Colon (tissue), 2 donors: ENCODE data around the gene ITIH3.

Experiments used
- FAIRE-seq: peaks from 2 replicates; lab custom pipeline; 2012; peaks lifted over from hg19 to GRCh38; lab: Jason Lieb, UNC
- donor health status: control.
- donor health status: control.

The ITIH3 gene

DNA sequence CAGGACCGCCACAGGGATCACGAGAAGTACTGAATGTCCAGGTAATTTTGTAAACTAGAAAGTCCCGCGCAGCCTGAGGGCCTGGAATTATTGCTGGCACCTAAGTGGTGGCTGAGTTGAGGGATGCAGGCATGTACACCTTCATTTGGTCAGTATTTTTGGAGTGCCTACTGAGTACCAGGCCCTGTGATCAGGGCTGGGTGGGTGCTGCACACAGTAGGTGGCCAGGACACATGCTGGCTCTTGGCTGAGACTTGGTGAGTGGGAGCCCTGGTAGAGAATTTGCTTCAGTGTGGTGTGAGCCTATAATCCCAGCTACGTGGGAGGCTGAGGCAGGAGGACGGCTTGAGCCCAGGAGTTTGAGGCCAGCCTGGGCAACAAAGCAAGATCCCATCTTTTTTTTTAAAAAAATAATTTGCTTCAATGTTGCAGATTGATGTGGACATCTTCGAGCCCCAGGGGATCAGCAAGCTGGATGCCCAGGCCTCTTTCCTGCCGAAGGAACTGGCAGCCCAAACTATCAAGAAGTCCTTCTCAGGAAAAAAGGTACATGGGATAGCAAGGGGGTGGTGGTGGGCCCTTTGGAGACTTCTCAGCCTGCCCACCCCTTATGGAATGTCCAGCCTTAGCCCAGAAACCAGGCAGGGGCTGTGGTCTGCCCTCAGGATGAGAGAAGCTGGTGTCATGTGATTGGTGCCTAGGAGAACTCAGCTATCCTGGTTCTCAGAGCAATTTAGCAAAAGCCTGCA lies 14.6 kb upstream of the ITIH3 start:
- FAIRE-seq, result no peak

DNA sequence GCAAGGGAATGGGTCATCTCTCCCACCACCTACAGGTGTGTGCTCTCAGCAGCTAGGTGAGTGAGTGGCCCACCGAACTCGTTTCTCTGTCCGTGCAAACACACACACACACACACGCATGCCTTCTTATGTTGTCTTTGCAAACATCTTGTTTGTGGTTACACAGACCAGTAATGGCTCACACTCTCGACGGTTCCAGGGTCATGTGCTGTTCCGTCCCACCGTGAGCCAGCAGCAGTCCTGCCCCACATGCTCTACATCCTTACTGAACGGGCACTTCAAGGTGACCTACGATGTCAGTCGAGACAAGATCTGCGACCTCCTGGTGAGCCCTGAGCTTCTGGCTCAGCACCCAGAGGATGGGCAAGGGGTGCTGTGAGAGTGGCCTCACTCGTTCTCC lies 12.9 kb upstream of the ITIH3 start:
- FAIRE-seq, result no peak

- FAIRE-seq, result no peak
Observed at GRCh38 chr3:52782412-52783210, 12.0 kb upstream of the ITIH3 start.

- FAIRE-seq, result no peak
Observed at GRCh38 chr3:52783211-52783555, 11.4 kb upstream of the ITIH3 start.

- no peak for FAIRE-seq
Observed at GRCh38 chr3:52784021-52784621, 10.5 kb upstream of the ITIH3 start.

- FAIRE-seq, result no peak
Observed at GRCh38 chr3:52784931-52785590, 9.5 kb upstream of the ITIH3 start.

- FAIRE-seq, result no peak
Observed at GRCh38 chr3:52786330-52787215, 8.0 kb upstream of the ITIH3 start.

DNA sequence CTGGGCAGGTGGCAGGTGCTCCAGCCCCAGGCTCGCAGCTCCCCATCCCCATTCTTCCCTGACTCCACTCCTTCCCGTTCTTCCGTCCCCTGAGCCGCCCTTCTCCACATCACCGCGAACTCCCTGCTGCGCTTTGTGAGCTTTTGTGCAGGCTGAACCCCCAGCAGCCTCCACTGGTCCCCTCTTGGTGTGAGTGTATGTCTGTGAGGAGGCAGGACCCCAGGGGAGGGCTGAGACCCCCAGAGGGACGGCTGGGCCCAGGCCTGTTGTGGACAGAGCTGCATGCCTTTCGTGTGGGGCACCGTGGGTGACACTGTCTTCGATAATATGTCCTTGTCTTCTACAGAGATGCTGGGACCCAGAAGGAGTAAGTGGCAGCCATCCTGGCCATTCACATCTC lies 7.3 kb upstream of the ITIH3 start:
- FAIRE-seq, result no peak

GRCh38 chr3:52787672-52788625 lies 6.6 kb upstream of the ITIH3 start:
- FAIRE-seq, result no peak

DNA sequence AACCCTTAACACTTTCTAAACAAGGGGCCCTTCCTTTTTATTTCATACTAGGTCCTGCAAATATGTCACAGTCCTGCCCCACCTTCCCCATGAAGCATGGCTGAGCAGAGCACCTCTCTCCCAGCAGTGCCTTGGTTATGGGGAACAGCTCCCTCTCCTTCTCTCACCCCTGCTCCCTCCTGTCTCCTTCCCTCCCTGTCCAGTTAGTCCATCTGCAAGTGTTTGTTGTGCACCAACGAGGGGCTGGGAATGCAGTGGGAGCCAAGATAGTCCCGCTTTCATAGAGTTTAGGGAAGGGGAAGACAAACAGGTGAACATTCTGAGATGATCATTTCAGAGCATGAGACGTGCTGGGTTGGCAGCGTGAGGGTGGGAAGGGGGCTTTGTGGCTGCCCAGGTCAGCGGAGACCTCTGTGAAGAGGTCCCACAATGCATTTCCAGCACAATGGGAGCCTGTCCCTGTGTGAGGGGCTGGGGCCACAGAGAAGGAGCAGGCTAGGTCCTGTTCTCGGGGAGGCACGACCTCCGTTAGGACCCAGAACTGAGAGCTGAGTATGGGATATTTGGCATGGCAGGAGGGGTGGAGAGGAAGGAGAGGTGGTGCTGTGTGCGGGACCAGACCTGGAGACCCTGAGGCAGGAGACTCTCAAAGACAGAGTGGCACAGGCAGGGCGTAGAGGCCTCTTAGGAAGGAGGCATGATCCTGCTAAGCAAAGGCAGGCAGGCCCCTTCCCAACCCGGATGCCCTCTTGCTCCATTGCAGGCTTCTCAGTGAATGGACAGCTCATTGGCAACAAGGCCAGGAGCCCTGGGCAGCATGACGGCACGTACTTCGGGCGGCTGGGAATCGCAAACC lies 5.5 kb upstream of the ITIH3 start:
- no peak for FAIRE-seq

DNA sequence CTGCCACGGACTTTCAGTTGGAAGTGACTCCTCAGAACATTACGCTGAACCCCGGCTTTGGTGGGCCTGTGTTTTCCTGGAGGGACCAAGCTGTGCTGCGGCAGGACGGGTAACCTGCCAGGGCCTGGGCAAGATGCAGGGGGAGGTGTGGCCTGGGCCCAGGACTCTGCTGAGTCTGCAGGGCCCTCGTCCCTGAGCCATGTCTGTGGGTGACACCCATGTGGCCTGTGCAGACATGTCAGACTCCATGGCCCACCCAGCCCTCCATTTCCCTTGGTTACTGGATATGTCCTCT lies 4.9 kb upstream of the ITIH3 start:
- no peak for FAIRE-seq

DNA sequence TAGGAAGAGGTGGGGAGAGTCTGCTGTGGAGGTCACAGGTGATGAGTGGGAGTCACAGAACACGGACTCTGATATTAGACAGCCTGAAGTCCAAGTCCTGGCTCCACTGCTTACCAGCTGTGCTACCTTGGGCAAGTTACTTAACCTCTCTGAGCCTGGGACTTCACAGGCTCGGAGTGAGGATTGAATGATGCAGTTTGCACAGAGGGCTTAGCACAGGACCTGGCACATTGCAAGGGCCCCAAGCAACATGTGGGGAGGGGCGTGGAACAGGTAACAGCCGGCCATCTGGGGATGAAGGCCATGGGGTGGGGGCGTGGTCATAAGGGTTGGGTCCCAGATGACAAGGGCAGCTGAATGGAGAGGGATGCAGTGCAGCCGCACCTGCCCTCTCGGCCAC lies 4.3 kb upstream of the ITIH3 start:
- FAIRE-seq, result no peak

- FAIRE-seq, result no peak
Observed at GRCh38 chr3:52790741-52791140, 3.9 kb upstream of the ITIH3 start.

GRCh38 chr3:52791366-52791765 lies 3.2 kb upstream of the ITIH3 start:
- FAIRE-seq, result no peak

DNA sequence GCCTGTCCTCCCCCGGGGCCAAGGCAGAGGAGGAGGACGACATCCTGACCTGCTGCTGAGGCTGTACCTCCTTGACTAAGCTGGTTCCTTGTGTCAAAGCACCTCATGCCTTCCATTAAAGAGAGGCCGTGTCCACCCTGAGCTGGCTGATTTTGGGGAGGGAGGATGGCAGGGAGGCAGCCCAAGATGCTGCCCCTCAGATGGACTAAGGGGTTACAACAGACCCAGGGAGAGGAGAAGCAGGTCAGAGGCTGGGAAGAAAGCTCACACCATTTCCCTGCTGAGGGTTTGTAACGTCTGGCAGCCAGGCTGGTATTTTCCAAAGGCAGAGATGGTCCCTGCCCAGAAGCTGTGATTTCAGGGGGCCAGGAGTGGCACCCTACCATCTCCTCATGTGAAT lies 2.7 kb upstream of the ITIH3 start:
- no peak for FAIRE-seq

GRCh38 chr3:52792413-52792812 lies 2.2 kb upstream of the ITIH3 start:
- FAIRE-seq, result no peak

- no peak for FAIRE-seq
Observed at GRCh38 chr3:52792961-52793695, 1.5 kb upstream of the ITIH3 start.

DNA sequence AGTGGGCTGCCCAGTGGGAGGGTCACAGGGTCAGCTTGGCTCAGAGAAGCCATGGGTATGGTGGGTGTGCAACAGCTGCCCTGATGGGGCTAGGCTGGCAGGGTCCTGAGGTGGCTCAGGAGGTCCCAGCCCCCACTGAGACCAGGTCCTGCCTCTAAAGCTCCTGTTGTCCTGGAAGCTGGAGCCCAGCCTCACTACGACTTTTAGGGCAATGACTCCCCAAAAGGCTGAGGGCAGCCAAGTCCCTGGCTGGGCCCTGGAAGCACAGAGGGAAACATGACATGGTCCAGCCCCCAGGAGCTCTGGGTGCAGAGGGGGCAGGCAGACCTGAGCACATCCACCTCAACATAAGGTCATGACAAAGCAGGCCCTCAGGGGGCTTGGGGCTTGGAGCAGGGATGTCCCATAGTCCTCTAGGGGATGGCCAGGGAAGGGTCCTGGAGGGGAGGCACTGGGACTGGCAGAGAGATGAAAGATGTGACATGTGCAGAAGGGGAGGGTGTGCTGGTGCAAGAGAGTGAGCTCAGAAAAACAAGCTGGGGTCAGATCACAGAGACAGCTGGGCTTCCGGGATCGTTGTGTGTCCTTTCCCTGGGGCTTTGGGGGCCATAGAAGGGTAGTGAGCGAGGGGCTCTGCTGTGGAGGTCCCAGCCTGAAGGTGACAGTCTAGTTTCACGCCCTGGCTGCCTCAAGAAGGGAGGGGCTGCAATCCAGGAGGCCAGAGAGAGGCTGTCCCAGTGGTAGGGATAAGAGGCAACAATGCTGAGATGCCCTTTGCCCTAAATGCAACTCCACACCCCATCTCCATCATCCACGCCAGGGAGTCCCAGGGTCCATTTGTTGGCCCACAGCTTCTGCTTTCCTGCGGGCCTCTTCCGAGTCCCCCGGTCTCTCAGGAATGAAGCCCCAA lies 639 bp upstream of the ITIH3 start:
- no peak for FAIRE-seq
